ENCODE data around the gene MRPS6. TPM values are rescaled to one million over a fixed set of nuclear protein-coding genes. Genes with fewer than 3 reads are reported as not detected.

The MRPS6 gene
- total RNA-seq, 2 donors from 2014 or later: 221 to 282 TPM

- H3K9me3 Mint-ChIP-seq: no peaks in the 10 kb centered on the region
- no peak overlapping the region for H3K4me3 Mint-ChIP-seq
- Histone ChIP-seq H3K9ac (ENCODE audit: extremely low read depth, low read length, poor library complexity, severe bottlenecking) (no peak overlapping the region), H3K4me3 (ENCODE audit: low read length) (no peak overlapping the region), H3K27ac (ENCODE audit: low read depth, low read length) (no peak overlapping the region), H3K36me3 (ENCODE audit: control insufficient read depth, insufficient read depth, low read length) (peaks cover 94% of the 10 kb centered on the region), H3K9me3 (ENCODE audit: control insufficient read depth, low read length) (no peaks in the 10 kb centered on the region), H3K27me3 (ENCODE audit: control insufficient read depth, insufficient read depth, low read length, poor library complexity, severe bottlenecking) (no peaks in the 10 kb centered on the region), H3K4me1 (ENCODE audit: control insufficient read depth, insufficient read depth, low read length) (peaks cover 16% of the 10 kb centered on the region)
- H3K36me3 Mint-ChIP-seq (ENCODE audit: low read depth): peaks cover 73% of the 10 kb centered on the region
- H3K4me1 Mint-ChIP-seq: peaks cover 44% of the 10 kb centered on the region
- no peak overlapping the region for H3K27ac Mint-ChIP-seq
- no peak for TF ChIP-seq CTCF (conservative IDR thresholded peaks at IDR 0.05)
- WGBS, 2 experiments (ENCODE audit: insufficient coverage in 1 of 2, insufficient read length in 1 of 2): 88 to 93% methylated on average over 2 of the region's 2 CpGs
- no peak for DNase-seq
- H3K27me3 Mint-ChIP-seq (ENCODE audit: insufficient read depth): no peaks in the 10 kb centered on the region
Measured at GRCh38 chr21:34097442-34097841, 24.1 kb downstream of the MRPS6 start.

GRCh38 chr21:34100337-34100736 lies 27.0 kb downstream of the MRPS6 start:
- 77% methylated on average over 2 of the region's 2 CpGs; no CpG with 5 or more reads in 1 of the 2 experiments for WGBS, 2 experiments (ENCODE audit: insufficient coverage in 1 of 2, insufficient read length in 1 of 2)
- no peak overlapping the region for H3K27ac Mint-ChIP-seq
- peaks cover 16% of the 10 kb centered on the region for H3K4me1 ChIP-seq (ENCODE audit: control insufficient read depth, insufficient read depth, low read length)

GRCh38 chr21:34100790-34101189 lies 27.4 kb downstream of the MRPS6 start:
- no peaks in the 10 kb centered on the region for H3K9me3 Mint-ChIP-seq
- H3K27ac Mint-ChIP-seq: no peak overlapping the region
- H3K9ac ChIP-seq (ENCODE audit: extremely low read depth, low read length, poor library complexity, severe bottlenecking): no peak overlapping the region
- peaks cover 62% of the 10 kb centered on the region for H3K36me3 Mint-ChIP-seq (ENCODE audit: low read depth)
- peaks cover 38% of the 10 kb centered on the region for H3K4me1 Mint-ChIP-seq
- no peaks in the 10 kb centered on the region for H3K27me3 ChIP-seq (ENCODE audit: control insufficient read depth, insufficient read depth, low read length, poor library complexity, severe bottlenecking)
- 92 to 93% methylated on average over 3 to 4 of the region's 4 CpGs for WGBS, 2 experiments (ENCODE audit: insufficient coverage in 1 of 2, insufficient read length in 1 of 2)
- peaks cover 92% of the 10 kb centered on the region for H3K36me3 ChIP-seq (ENCODE audit: control insufficient read depth, insufficient read depth, low read length)
- H3K4me3 Mint-ChIP-seq: no peak overlapping the region
- TF ChIP-seq CTCF (conservative IDR thresholded peaks at IDR 0.05): no peak
- H3K27ac ChIP-seq (ENCODE audit: low read depth, low read length): peak overlapping the region; percentile 21
- no peaks in the 10 kb centered on the region for H3K27me3 Mint-ChIP-seq (ENCODE audit: insufficient read depth)
- H3K9me3 ChIP-seq (ENCODE audit: control insufficient read depth, low read length): no peaks in the 10 kb centered on the region
- DNase-seq: no peak
- no peak overlapping the region for H3K4me3 ChIP-seq (ENCODE audit: low read length)
- peaks cover 16% of the 10 kb centered on the region for H3K4me1 ChIP-seq (ENCODE audit: control insufficient read depth, insufficient read depth, low read length)

More at GRCh38 chr21:34100337-34100736, 27.0 kb downstream of the MRPS6 start:
- Histone ChIP-seq H3K36me3 (ENCODE audit: control insufficient read depth, insufficient read depth, low read length) (peaks cover 92% of the 10 kb centered on the region), H3K9ac (ENCODE audit: extremely low read depth, low read length, poor library complexity, severe bottlenecking) (no peak overlapping the region), H3K9me3 (ENCODE audit: control insufficient read depth, low read length) (no peaks in the 10 kb centered on the region), H3K4me3 (ENCODE audit: low read length) (peak overlapping the region; percentile 6), H3K27ac (ENCODE audit: low read depth, low read length) (peak overlapping the region; percentile 21), H3K27me3 (ENCODE audit: control insufficient read depth, insufficient read depth, low read length, poor library complexity, severe bottlenecking) (no peaks in the 10 kb centered on the region)
- Mint-ChIP-seq H3K4me1 (peaks cover 37% of the 10 kb centered on the region), H3K36me3 (ENCODE audit: low read depth) (peaks cover 64% of the 10 kb centered on the region), H3K4me3 (no peak overlapping the region), H3K9me3 (no peaks in the 10 kb centered on the region), H3K27me3 (ENCODE audit: insufficient read depth) (no peaks in the 10 kb centered on the region)
- no peak for DNase-seq
- no peak for TF ChIP-seq CTCF (conservative IDR thresholded peaks at IDR 0.05)
